K562 (cell line): Measurements from ENCODE around the gene ITGB2. TPM values are rescaled to one million over a fixed set of nuclear protein-coding genes. Genes with fewer than 3 reads are reported as not detected.

Source experiments
- FUS ChIP-seq: fragments of 200-400 bp; formaldehyde crosslinking; optimal IDR thresholded peaks from 2 replicates; pipeline ENCODE3; 2017; ENCODE audit warnings: low read depth, low read length
- IFI16 ChIP-seq: fragments of 250-450 bp; sonication (Bioruptor Pico); IDR thresholded peaks from 2 replicates; pipeline ENCODE4 v2.1.2; 2022; ENCODE audit warnings: mild to moderate bottlenecking, inconsistent platforms
- IRF9 ChIP-seq: fragments of 450-650 bp; IDR thresholded peaks from 2 replicates; pipeline ENCODE4 v1.6.1; 2016; ENCODE audit warnings: missing biosample characterization, missing genetic modification characterization
- NRF1 ChIP-seq, 2 experiments: fragments of 450-650 bp; IDR thresholded peaks in 1 of 2; conservative IDR thresholded peaks in 1 of 2; 2 replicates each; pipeline ENCODE4 v1.6.1; 2014; ENCODE audit warnings: mild to moderate bottlenecking in 2 of 2
- TAF9B ChIP-seq: fragments of 450-650 bp; IDR thresholded peaks from 2 replicates; pipeline ENCODE4 v1.6.1; 2018; ENCODE audit warnings: mild to moderate bottlenecking; ENCODE audit not compliant: partially characterized antibody
- ZNF175 ChIP-seq: fragments of 200-800 bp; sonication (Bioruptor generic); IDR thresholded peaks from 2 replicates; pipeline ENCODE4 v1.6.1; 2016; ENCODE audit warnings: low read depth, mild to moderate bottlenecking, missing genetic modification characterization, missing compliant biosample characterization
- ZNF592 ChIP-seq: fragments of 450-650 bp; IDR thresholded peaks from 2 replicates; pipeline ENCODE4 v1.6.1; 2017; ENCODE audit warnings: antibody characterized with exemption, mild to moderate bottlenecking
- ZNF780A ChIP-seq: fragments of 250-450 bp; sonication (Bioruptor Pico); IDR thresholded peaks from 2 replicates; pipeline ENCODE4 v1.5.0; 2021; ENCODE audit warnings: mild to moderate bottlenecking
- ZSCAN32 ChIP-seq: fragments of 450-650 bp; formaldehyde crosslinking; IDR thresholded peaks from 2 replicates; pipeline ENCODE4 v1.4.0; 2020; ENCODE audit warnings: mild to moderate bottlenecking, moderate library complexity
- polyA plus RNA-seq, 8 experiments: library from polyadenylated mRNA; depleted of rRNA in 4 of 8; stranded (reverse) in 5 of 8; unstranded in 3 of 8; fragments of >200 nt; fragmentation: Nextera tagmentation in 2 of 8; fragmentation: Illumina TruSeq in 1 of 8; extraction: Ambion mirVana in 2 of 8; extraction: Trizol in 1 of 8; gene quantifications; 2 replicates each; pipeline versions ENCODE4 v1.2.1 to v1.2.3, GENCODE V29; 2011 to 2014; ENCODE audit warnings: inconsistent platforms in 1 of 8, missing spikeins in 1 of 8
- total RNA-seq, 7 experiments: library from RNA; depleted of rRNA in 6 of 7; stranded (reverse); fragments of >200 nt in 6 of 7; fragmentation: Illumina TruSeq in 2 of 7; extraction: Trizol in 2 of 7; gene quantifications; 2 replicates each; pipeline versions ENCODE4 v1.2.1 to v1.2.3, GENCODE V29; 2011 to 2021; ENCODE audit warnings: low replicate concordance in 1 of 7
- TF ChIP-seq, protein P1 (sequence below): IDR thresholded peaks from 2 replicates; pipeline ENCODE4 v1.6.1; 2011; ENCODE audit warnings: borderline replicate concordance, low read depth, mild to moderate bottlenecking, moderate library complexity, low read length; ENCODE audit not compliant: insufficient read depth, poor library complexity, severe bottlenecking
- TF ChIP-seq, protein P2 (sequence below): fragments of 450-650 bp; IDR thresholded peaks from 2 replicates; pipeline ENCODE4 v1.6.1; 2018; ENCODE audit not compliant: partially characterized antibody
- TF ChIP-seq, protein P3 (sequence below): fragments of 250-450 bp; sonication (Bioruptor Pico); IDR thresholded peaks from 2 replicates; pipeline ENCODE4 v1.4.0; 2020; ENCODE audit warnings: borderline replicate concordance

ITGB2 gene
- total and polyA plus RNA-seq, 9 of the 15 experiments (the other 6 are each of a cell fraction or from before 2014, with no cell fraction given) = 0.07 to 1.3 (median 0.51) TPM; not detected in 2

DNA sequence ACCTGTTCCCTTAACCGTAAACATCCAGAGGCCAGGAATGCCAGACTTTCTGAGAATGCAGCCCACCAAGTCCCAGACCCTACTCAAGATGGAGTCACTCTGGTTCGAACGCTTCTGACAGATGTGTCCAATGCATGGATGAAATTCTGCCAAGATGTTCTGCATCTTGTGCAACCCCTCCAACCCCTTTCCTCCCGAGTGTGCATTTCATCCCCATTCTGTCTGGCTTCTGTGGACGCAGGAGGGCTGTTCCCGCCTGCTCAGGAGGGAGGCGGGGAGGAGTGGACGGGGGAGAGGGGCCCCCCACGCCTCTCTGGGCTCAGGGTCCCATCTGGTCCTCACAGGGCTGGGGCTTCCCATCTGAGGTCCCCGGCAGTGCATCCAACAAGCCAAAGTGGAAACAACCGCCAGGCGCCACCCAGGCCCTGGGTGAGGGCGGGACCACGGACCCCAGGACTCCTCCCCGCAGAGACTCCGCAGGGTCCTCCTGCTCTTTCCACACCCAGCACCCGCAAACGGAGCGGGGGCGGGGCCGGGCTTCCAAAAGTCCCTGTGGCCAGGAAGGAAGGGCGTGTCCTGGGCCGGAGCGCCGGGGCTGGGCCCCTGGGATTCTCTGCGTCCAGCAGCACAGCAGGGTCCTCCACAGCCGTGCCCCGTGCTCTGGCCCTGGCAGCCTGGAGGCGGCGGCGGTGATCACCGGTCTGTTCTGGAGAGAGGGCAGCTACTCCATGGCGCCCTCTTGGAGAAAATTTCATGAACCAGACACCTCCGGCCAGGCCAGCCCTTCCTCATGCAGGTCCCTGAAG is 75.1 kb downstream of the ITGB2 start (continued):
- TF ChIP-seq ZNF592 (peak; percentile 89), FUS (no peak), ZSCAN32 (CRISPR knock-in tag) (peak; percentile 22; the same call in 1 of the 2 replicates), ZNF175 (no peak), NRF1 (conservative IDR thresholded peaks at IDR 0.05 in 1 of 2, IDR thresholded peaks at IDR 0.05 in 1 of 2) (peak in 1 of 2 experiments; percentile 7; a peak in 2 of 4 replicates), ZNF780A (CRISPR knock-in tag) (no peak), IFI16 (CRISPR knock-in tag) (0 out of 2 replicates have a peak, but pooled peaks have one; percentile 33), TAF9B (no peak), IRF9 (tag) (peak; percentile 64)
- TF ChIP-seq, protein P1, sequence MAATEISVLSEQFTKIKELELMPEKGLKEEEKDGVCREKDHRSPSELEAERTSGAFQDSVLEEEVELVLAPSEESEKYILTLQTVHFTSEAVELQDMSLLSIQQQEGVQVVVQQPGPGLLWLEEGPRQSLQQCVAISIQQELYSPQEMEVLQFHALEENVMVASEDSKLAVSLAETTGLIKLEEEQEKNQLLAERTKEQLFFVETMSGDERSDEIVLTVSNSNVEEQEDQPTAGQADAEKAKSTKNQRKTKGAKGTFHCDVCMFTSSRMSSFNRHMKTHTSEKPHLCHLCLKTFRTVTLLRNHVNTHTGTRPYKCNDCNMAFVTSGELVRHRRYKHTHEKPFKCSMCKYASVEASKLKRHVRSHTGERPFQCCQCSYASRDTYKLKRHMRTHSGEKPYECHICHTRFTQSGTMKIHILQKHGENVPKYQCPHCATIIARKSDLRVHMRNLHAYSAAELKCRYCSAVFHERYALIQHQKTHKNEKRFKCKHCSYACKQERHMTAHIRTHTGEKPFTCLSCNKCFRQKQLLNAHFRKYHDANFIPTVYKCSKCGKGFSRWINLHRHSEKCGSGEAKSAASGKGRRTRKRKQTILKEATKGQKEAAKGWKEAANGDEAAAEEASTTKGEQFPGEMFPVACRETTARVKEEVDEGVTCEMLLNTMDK = no peak
- TF ChIP-seq, protein P2, sequence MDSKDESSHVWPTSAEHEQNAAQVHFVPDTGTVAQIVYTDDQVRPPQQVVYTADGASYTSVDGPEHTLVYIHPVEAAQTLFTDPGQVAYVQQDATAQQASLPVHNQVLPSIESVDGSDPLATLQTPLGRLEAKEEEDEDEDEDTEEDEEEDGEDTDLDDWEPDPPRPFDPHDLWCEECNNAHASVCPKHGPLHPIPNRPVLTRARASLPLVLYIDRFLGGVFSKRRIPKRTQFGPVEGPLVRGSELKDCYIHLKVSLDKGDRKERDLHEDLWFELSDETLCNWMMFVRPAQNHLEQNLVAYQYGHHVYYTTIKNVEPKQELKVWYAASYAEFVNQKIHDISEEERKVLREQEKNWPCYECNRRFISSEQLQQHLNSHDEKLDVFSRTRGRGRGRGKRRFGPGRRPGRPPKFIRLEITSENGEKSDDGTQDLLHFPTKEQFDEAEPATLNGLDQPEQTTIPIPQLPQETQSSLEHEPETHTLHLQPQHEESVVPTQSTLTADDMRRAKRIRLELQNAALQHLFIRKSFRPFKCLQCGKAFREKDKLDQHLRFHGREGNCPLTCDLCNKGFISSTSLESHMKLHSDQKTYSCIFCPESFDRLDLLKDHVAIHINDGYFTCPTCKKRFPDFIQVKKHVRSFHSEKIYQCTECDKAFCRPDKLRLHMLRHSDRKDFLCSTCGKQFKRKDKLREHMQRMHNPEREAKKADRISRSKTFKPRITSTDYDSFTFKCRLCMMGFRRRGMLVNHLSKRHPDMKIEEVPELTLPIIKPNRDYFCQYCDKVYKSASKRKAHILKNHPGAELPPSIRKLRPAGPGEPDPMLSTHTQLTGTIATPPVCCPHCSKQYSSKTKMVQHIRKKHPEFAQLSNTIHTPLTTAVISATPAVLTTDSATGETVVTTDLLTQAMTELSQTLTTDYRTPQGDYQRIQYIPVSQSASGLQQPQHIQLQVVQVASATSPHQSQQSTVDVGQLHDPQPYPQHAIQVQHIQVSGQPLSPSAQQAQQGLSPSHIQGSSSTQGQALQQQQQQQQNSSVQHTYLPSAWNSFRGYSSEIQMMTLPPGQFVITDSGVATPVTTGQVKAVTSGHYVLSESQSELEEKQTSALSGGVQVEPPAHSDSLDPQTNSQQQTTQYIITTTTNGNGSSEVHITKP = peak; percentile 4
- TF ChIP-seq, protein P3, sequence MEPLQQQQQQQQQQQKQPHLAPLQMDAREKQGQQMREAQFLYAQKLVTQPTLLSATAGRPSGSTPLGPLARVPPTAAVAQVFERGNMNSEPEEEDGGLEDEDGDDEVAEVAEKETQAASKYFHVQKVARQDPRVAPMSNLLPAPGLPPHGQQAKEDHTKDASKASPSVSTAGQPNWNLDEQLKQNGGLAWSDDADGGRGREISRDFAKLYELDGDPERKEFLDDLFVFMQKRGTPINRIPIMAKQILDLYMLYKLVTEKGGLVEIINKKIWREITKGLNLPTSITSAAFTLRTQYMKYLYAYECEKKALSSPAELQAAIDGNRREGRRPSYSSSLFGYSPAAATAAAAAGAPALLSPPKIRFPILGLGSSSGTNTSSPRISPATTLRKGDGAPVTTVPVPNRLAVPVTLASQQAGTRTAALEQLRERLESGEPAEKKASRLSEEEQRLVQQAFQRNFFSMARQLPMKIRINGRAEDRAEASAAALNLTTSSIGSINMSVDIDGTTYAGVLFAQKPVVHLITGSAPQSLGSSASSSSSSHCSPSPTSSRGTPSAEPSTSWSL (CRISPR knock-in tag) = no peak
